Esophagus squamous epithelium (tissue), 5 donors: ENCODE data around the gene ENPP7. TPM values are rescaled to one million over a fixed set of nuclear protein-coding genes. Genes with fewer than 3 reads are reported as not detected.

ENCODE experiments used
- DNase-seq: peaks from one replicate; lab custom pipeline; 2025; lab: John Stamatoyannopoulos, UW
- H3K27ac ChIP-seq, 4 donors: fragments of 200-600 bp; sonication (generic); one replicate each; pipeline ENCODE4 v1.5.1; 2016 to 2019; ENCODE audit warnings: mild to moderate bottlenecking in 1 of 4
- H3K27me3 ChIP-seq, 4 donors: fragments of 200-600 bp; sonication (generic); 1 replicate in 3 of 4; 2 replicates in 1 of 4; pipeline versions ENCODE4 v1.5.1 to v1.6.0; 2017 to 2021; ENCODE audit warnings: antibody characterized with exemption in 1 of 4
- H3K36me3 ChIP-seq, 3 donors: fragments of 200-600 bp; sonication (generic); one replicate each; pipeline ENCODE4 v1.5.1; 2016 to 2019
- H3K4me1 ChIP-seq, 3 donors: fragments of 200-600 bp; sonication (generic); one replicate each; pipeline ENCODE4 v1.5.1; 2017 to 2019
- H3K4me3 ChIP-seq, 4 donors: fragments of 200-600 bp; sonication (generic); 1 replicate in 3 of 4; 2 replicates in 1 of 4; pipeline ENCODE4 v1.5.1; 2016 to 2019; ENCODE audit warnings: mild to moderate bottlenecking in 2 of 4, moderate library complexity in 1 of 4
- H3K9me3 ChIP-seq, 3 donors: fragments of 200-600 bp; sonication (generic); one replicate each; pipeline ENCODE4 v1.5.1; 2016 to 2019
- CTCF ChIP-seq, 6 experiments: fragments of 450-650 bp in 4 of 6; fragments of 200-600 bp in 2 of 6; sonication (generic) in 2 of 6; IDR thresholded peaks; one replicate each; pipeline ENCODE4 v1.5.1; 2016 to 2019; ENCODE audit warnings: antibody characterized with exemption in 6 of 6, mild to moderate bottlenecking in 4 of 6, moderate library complexity in 4 of 6
- POLR2A ChIP-seq, 4 donors: fragments of 450-650 bp; IDR thresholded peaks; one replicate each; pipeline ENCODE4 v1.6.1; 2017; ENCODE audit warnings: antibody characterized with exemption in 4 of 4, mild to moderate bottlenecking in 4 of 4, moderate library complexity in 3 of 4
- WGBS, 2 donors: methylation state at CpG; one replicate each; pipeline ENCODE4 v1.1.5; 2018; 5-methylcytosine and 5-hydroxymethylcytosine counted together
- intact Hi-C: fragments of 100-400 bp; cut with DNase I; formaldehyde crosslinking; loops from one replicate; pipeline ENCODE4 v1.15.0; 2022
- total RNA-seq, 4 donors: library from RNA; depleted of rRNA; stranded (reverse); fragments of >200 nt; gene quantifications; one replicate each; pipeline ENCODE4 v1.1.0, GENCODE V29; 2016
- donor health status: DM: yes; HTN: yes; CAD: no.

The ENPP7 gene
- total RNA-seq, 4 donors from 2014 or later, result not detected

- H3K27ac ChIP-seq, result peak overlapping the region in 2 of 4 donors; percentile 71 to 82
- no peak for DNase-seq
- no peaks in the 10 kb centered on the region for H3K36me3 ChIP-seq
- H3K4me3 ChIP-seq, result peak overlapping the region in 1 of 4 donors; percentile 71
- intact Hi-C loops, result no loop called here
- peaks cover 4 to 95% (median 15%) of the 10 kb centered on the region in 4 donors for H3K27me3 ChIP-seq
- peaks cover 6 to 32% (median 17%) of the 10 kb centered on the region in 3 donors for H3K4me1 ChIP-seq
- no peak for TF ChIP-seq POLR2A (IDR thresholded peaks at IDR 0.05)
- TF ChIP-seq CTCF (IDR thresholded peaks at IDR 0.05), result peak in 1 of 6 experiments; percentile 4
- WGBS, 2 donors, result 50 to 59% methylated on average over 11 of the region's 11 CpGs
- no peaks in the 10 kb centered on the region for H3K9me3 ChIP-seq
Observed at GRCh38 chr17:79776376-79777119, 45.8 kb downstream of the ENPP7 start.

GRCh38 chr17:79777120-79777893 is 46.6 kb downstream of the ENPP7 start:
- peaks cover 4 to 95% (median 15%) of the 10 kb centered on the region in 4 donors for H3K27me3 ChIP-seq
- peak overlapping the region; percentile 52 to 82 (median 68) for H3K27ac ChIP-seq
- no peaks in the 10 kb centered on the region for H3K36me3 ChIP-seq
- H3K4me1 ChIP-seq, result peaks cover 6 to 32% (median 17%) of the 10 kb centered on the region in 3 donors
- no peak for DNase-seq
- intact Hi-C loops, result no loop called here
- WGBS, 2 donors, result 10 to 19% methylated on average over 14 to 21 of the region's 51 CpGs
- H3K4me3 ChIP-seq, result peak overlapping the region; percentile 26 to 76 (median 64)
- TF ChIP-seq POLR2A (IDR thresholded peaks at IDR 0.05) (no peak), CTCF (IDR thresholded peaks at IDR 0.05) (no peak)
- H3K9me3 ChIP-seq, result no peaks in the 10 kb centered on the region

- TF ChIP-seq POLR2A (IDR thresholded peaks at IDR 0.05) (peak in 1 of 4 donors; percentile 45), CTCF (IDR thresholded peaks at IDR 0.05) (no peak)
- DNase-seq, result no peak
- Histone ChIP-seq H3K4me1 (peaks cover 6 to 32% (median 17%) of the 10 kb centered on the region in 3 donors), H3K27me3 (peaks cover 4 to 90% (median 15%) of the 10 kb centered on the region in 4 donors), H3K4me3 (peak within 1 kb of the TSS; percentile 57 to 76 (median 68)), H3K9me3 (no peaks in the 10 kb centered on the region), H3K36me3 (no peaks in the 10 kb centered on the region), H3K27ac (peak within 1 kb of the TSS; percentile 56 to 82 (median 68))
- no CpG with 5 or more reads among the region's 96 CpGs for WGBS, 2 donors
- intact Hi-C loops, result no loop called here
Observed at GRCh38 chr17:79777894-79778503, 47.3 kb downstream of the ENPP7 start, which contains the start of gene CBX2. CBX2 (plus strand) TSS chr17:79778148; CDS start chr17:79778236, 88 bp downstream.

- 0 to 1% methylated on average over 16 to 21 of the region's 49 CpGs for WGBS, 2 donors
- Histone ChIP-seq H3K27ac (peak overlapping the region in 3 of 4 donors; percentile 32 to 56 (median 48)), H3K4me3 (peak overlapping the region; percentile 55 to 76 (median 68)), H3K36me3 (peaks cover 0 to under 1% (median 0%) of the 10 kb centered on the region in 3 donors), H3K4me1 (peaks cover 6 to 32% (median 17%) of the 10 kb centered on the region in 3 donors), H3K27me3 (peaks cover 4 to 90% (median 15%) of the 10 kb centered on the region in 4 donors), H3K9me3 (no peaks in the 10 kb centered on the region)
- DNase-seq, result no peak
- TF ChIP-seq POLR2A (IDR thresholded peaks at IDR 0.05), result no peak
- TF ChIP-seq CTCF (IDR thresholded peaks at IDR 0.05), result no peak
- intact Hi-C loops, result no loop called here
Observed at GRCh38 chr17:79778504-79779083, 47.9 kb downstream of the ENPP7 start.
